ENCODE results near the gene BCR. TPM values are rescaled to one million over a fixed set of nuclear protein-coding genes. Genes with fewer than 3 reads are reported as not detected.

Gene BCR
- total RNA-seq, 2 donors from 2014 or later, result 102 to 172 TPM

DNA sequence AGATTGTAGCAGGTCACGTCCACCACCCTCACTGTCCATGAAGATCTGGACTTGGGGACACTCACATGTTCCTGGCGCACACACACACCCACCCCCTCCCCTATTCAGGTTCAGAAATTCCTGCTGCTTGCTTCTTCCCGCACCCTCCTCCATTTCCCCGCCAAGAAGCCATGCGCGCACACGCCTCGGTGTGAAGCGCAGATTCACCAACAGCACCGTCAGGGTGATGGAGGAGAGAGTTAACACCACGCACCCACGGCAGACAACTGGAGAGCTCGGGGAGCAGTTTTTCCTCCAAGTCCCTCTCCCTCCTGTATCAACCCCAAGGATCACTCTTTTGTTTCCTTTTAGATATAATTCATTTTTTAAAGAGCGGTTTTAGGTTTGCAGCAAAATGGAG lies 113.4 kb downstream of the BCR start:
- 96 to 98% methylated on average over 10 to 14 of the region's 14 CpGs for WGBS, 2 experiments (ENCODE audit: insufficient coverage in 1 of 2, insufficient read length in 1 of 2)
- H3K36me3 Mint-ChIP-seq (ENCODE audit: low read depth), result peaks cover 84% of the 10 kb centered on the region

GRCh38 chr22:23294221-23294620 lies 113.9 kb downstream of the BCR start:
- Histone ChIP-seq H3K27ac (ENCODE audit: low read depth, low read length) (no peak overlapping the region), H3K27me3 (ENCODE audit: control insufficient read depth, insufficient read depth, low read length, poor library complexity, severe bottlenecking) (no peaks in the 10 kb centered on the region), H3K4me1 (ENCODE audit: control insufficient read depth, insufficient read depth, low read length) (no peaks in the 10 kb centered on the region), H3K9ac (ENCODE audit: extremely low read depth, low read length, poor library complexity, severe bottlenecking) (no peak overlapping the region), H3K9me3 (ENCODE audit: control insufficient read depth, low read length) (no peaks in the 10 kb centered on the region), H3K4me3 (ENCODE audit: low read length) (no peak overlapping the region), H3K36me3 (ENCODE audit: control insufficient read depth, insufficient read depth, low read length) (peaks cover 95% of the 10 kb centered on the region)
- DNase-seq, result no peak
- H3K9me3 Mint-ChIP-seq, result no peaks in the 10 kb centered on the region
- H3K4me1 Mint-ChIP-seq, result peaks cover 4% of the 10 kb centered on the region
- peaks cover 88% of the 10 kb centered on the region for H3K36me3 Mint-ChIP-seq (ENCODE audit: low read depth)
- no peaks in the 10 kb centered on the region for H3K27me3 Mint-ChIP-seq (ENCODE audit: insufficient read depth)
- no peak overlapping the region for H3K27ac Mint-ChIP-seq
- WGBS, 2 experiments (ENCODE audit: insufficient coverage in 1 of 2, insufficient read length in 1 of 2), result 93 to 98% methylated on average over 11 of the region's 11 CpGs
- TF ChIP-seq, protein P1, sequence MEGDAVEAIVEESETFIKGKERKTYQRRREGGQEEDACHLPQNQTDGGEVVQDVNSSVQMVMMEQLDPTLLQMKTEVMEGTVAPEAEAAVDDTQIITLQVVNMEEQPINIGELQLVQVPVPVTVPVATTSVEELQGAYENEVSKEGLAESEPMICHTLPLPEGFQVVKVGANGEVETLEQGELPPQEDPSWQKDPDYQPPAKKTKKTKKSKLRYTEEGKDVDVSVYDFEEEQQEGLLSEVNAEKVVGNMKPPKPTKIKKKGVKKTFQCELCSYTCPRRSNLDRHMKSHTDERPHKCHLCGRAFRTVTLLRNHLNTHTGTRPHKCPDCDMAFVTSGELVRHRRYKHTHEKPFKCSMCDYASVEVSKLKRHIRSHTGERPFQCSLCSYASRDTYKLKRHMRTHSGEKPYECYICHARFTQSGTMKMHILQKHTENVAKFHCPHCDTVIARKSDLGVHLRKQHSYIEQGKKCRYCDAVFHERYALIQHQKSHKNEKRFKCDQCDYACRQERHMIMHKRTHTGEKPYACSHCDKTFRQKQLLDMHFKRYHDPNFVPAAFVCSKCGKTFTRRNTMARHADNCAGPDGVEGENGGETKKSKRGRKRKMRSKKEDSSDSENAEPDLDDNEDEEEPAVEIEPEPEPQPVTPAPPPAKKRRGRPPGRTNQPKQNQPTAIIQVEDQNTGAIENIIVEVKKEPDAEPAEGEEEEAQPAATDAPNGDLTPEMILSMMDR (conservative IDR thresholded peaks at IDR 0.05), result no peak
- no peak overlapping the region for H3K4me3 Mint-ChIP-seq

More for the DNA sequence above, 113.4 kb downstream of the BCR start:
- Mint-ChIP-seq H3K9me3 (no peaks in the 10 kb centered on the region), H3K4me3 (no peak overlapping the region), H3K4me1 (peaks cover 4% of the 10 kb centered on the region), H3K27ac (no peak overlapping the region), H3K27me3 (ENCODE audit: insufficient read depth) (no peaks in the 10 kb centered on the region)
- Histone ChIP-seq H3K4me1 (ENCODE audit: control insufficient read depth, insufficient read depth, low read length) (no peaks in the 10 kb centered on the region), H3K9me3 (ENCODE audit: control insufficient read depth, low read length) (no peaks in the 10 kb centered on the region), H3K4me3 (ENCODE audit: low read length) (no peak overlapping the region), H3K36me3 (ENCODE audit: control insufficient read depth, insufficient read depth, low read length) (peaks cover 96% of the 10 kb centered on the region), H3K27me3 (ENCODE audit: control insufficient read depth, insufficient read depth, low read length, poor library complexity, severe bottlenecking) (no peaks in the 10 kb centered on the region), H3K27ac (ENCODE audit: low read depth, low read length) (no peak overlapping the region), H3K9ac (ENCODE audit: extremely low read depth, low read length, poor library complexity, severe bottlenecking) (no peak overlapping the region)
- TF ChIP-seq, protein P1 (conservative IDR thresholded peaks at IDR 0.05), result no peak
- no peak for DNase-seq

GRCh38 chr22:23300476-23300875 lies 120.2 kb downstream of the BCR start:
- Histone ChIP-seq H3K4me3 (ENCODE audit: low read length) (no peak overlapping the region), H3K36me3 (ENCODE audit: control insufficient read depth, insufficient read depth, low read length) (peaks cover 81% of the 10 kb centered on the region), H3K27ac (ENCODE audit: low read depth, low read length) (no peak overlapping the region), H3K4me1 (ENCODE audit: control insufficient read depth, insufficient read depth, low read length) (no peaks in the 10 kb centered on the region), H3K9me3 (ENCODE audit: control insufficient read depth, low read length) (no peaks in the 10 kb centered on the region), H3K9ac (ENCODE audit: extremely low read depth, low read length, poor library complexity, severe bottlenecking) (no peak overlapping the region), H3K27me3 (ENCODE audit: control insufficient read depth, insufficient read depth, low read length, poor library complexity, severe bottlenecking) (no peaks in the 10 kb centered on the region)
- no peak overlapping the region for H3K4me3 Mint-ChIP-seq
- TF ChIP-seq, protein P1 (conservative IDR thresholded peaks at IDR 0.05), result no peak
- no peaks in the 10 kb centered on the region for H3K27me3 Mint-ChIP-seq (ENCODE audit: insufficient read depth)
- WGBS, 2 experiments (ENCODE audit: insufficient coverage in 1 of 2, insufficient read length in 1 of 2), result 97 to 100% methylated on average over 6 of the region's 6 CpGs
- no peak for DNase-seq
- no peaks in the 10 kb centered on the region for H3K4me1 Mint-ChIP-seq
- no peaks in the 10 kb centered on the region for H3K9me3 Mint-ChIP-seq
- H3K27ac Mint-ChIP-seq, result no peak overlapping the region
- H3K36me3 Mint-ChIP-seq (ENCODE audit: low read depth), result peaks cover 73% of the 10 kb centered on the region
